Measurements from ENCODE around the gene WWOX. TPM values are rescaled to one million over a fixed set of nuclear protein-coding genes. Genes with fewer than 3 reads are reported as not detected.

The WWOX gene
- total RNA-seq, 4 donors from 2014 or later = 21.4 to 55.6 (median 33.2) TPM

GRCh38 chr16:78452025-78452555 lies 352.6 kb downstream of the WWOX start:
- ATAC-seq (ENCODE audit: low FRiP score) = no peak
- DNase-seq (ENCODE audit: low spot score) = no peak
- TF ChIP-seq CTCF (IDR thresholded peaks at IDR 0.05) = no peak

- ATAC-seq (ENCODE audit: low FRiP score) (no peak), DNase-seq (ENCODE audit: low spot score) (no peak)
- TF ChIP-seq CTCF (IDR thresholded peaks at IDR 0.05) = no peak
Measured at GRCh38 chr16:78455861-78456260, 356.4 kb downstream of the WWOX start.

GRCh38 chr16:78458588-78458987 lies 359.1 kb downstream of the WWOX start:
- DNase-seq (ENCODE audit: low spot score) = no peak
- ATAC-seq (ENCODE audit: low FRiP score) = no peak
- TF ChIP-seq CTCF (IDR thresholded peaks at IDR 0.05) = no peak

GRCh38 chr16:78460428-78460827 lies 361.0 kb downstream of the WWOX start:
- DNase-seq (ENCODE audit: low spot score) (no peak), ATAC-seq (ENCODE audit: low FRiP score) (no peak)
- no peak for TF ChIP-seq CTCF (IDR thresholded peaks at IDR 0.05)

- DNase-seq (ENCODE audit: low spot score) = no peak
- no peak for TF ChIP-seq CTCF (IDR thresholded peaks at IDR 0.05)
Measured at GRCh38 chr16:78461087-78461486, 361.6 kb downstream of the WWOX start.

GRCh38 chr16:78461496-78462287 lies 362.2 kb downstream of the WWOX start:
- TF ChIP-seq CTCF (IDR thresholded peaks at IDR 0.05) = no peak
- DNase-seq (ENCODE audit: low spot score) (no peak), ATAC-seq (ENCODE audit: low FRiP score) (no peak)

More at GRCh38 chr16:78461087-78461486, 361.6 kb downstream of the WWOX start:
- no peak for ATAC-seq (ENCODE audit: low FRiP score)
